C4-2B (cell line): Measurements from ENCODE around the gene ZNF268.

Experiments used
- ZFX ChIP-seq: fragments of 450-650 bp; IDR thresholded peaks from 2 replicates; pipeline ENCODE4 v1.6.1; 2017
- TF ChIP-seq, protein P1 (sequence below): fragments of 450-650 bp; conservative IDR thresholded peaks from 2 replicates; pipeline ENCODE4 v1.5.1; 2017; ENCODE audit warnings: mild to moderate bottlenecking

DNA sequence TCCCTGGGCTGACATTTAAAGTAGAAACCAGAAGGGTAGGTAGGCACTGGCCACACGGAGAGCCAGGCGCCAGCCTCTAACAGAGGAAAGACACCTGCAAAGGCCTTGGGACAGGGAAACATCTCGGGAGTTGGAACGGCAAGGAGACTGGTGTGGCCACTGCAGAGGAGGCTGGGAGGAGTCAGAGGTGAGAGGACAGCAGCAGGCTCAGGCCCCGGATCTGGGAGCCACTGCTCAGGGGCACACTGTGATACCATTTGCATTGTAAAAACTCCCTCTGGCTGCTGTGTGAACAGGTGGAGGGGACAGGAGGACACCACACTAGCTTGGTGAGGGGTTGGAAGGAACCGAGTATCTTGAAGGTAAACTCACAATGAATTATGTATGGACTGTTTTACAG lies 51.7 kb downstream of the ZNF268 start:
- TF ChIP-seq, protein P1, sequence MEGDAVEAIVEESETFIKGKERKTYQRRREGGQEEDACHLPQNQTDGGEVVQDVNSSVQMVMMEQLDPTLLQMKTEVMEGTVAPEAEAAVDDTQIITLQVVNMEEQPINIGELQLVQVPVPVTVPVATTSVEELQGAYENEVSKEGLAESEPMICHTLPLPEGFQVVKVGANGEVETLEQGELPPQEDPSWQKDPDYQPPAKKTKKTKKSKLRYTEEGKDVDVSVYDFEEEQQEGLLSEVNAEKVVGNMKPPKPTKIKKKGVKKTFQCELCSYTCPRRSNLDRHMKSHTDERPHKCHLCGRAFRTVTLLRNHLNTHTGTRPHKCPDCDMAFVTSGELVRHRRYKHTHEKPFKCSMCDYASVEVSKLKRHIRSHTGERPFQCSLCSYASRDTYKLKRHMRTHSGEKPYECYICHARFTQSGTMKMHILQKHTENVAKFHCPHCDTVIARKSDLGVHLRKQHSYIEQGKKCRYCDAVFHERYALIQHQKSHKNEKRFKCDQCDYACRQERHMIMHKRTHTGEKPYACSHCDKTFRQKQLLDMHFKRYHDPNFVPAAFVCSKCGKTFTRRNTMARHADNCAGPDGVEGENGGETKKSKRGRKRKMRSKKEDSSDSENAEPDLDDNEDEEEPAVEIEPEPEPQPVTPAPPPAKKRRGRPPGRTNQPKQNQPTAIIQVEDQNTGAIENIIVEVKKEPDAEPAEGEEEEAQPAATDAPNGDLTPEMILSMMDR, result no peak
- TF ChIP-seq ZFX, result no peak
